Measurements from ENCODE around the gene IGIP.
A peak's percentile ranks its signal among the peaks of the same experiment; 100 is the strongest.

The IGIP gene

DNA sequence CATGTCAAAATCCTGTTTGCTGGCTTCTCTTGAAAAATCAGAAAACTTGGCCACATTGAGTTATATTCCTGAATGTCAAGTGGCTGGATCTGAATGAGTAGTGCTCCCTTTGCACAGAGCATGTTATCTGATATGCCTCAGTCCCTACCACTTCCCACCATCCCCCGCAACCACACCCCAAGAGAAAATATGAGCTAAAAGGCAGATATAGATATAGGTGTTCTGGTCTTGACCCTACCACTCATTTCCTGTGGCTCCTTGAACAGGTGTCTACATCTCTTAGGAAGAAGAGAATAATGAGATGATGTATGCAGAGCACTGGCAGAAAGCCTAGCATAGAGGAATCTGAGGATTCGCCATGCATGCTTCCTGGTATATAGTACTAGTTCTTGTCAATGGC is 42.6 kb downstream of the IGIP start:
- DNase-seq = no peak

- no peak for DNase-seq
Measured at GRCh38 chr5:140169410-140169809, 43.7 kb downstream of the IGIP start.

DNA sequence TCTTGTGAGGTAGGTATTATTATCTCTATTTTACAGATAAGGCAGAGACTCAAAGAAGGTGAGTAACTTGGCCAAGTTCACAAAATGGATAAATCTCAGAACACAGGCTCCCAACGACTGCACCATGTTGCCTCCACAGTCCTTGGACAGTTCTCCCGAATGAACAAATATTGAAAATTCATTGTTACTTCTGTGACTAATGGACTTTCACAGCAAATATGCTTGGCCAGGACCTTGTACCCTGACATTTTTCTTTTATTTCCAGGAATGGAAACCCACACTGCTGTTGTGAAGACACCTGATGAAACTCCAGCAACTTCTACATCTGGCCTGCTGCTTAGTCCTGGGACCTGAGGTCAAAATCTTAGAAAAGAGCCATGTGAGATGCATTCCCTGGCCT is 46.7 kb downstream of the IGIP start:
- no peak for DNase-seq

DNA sequence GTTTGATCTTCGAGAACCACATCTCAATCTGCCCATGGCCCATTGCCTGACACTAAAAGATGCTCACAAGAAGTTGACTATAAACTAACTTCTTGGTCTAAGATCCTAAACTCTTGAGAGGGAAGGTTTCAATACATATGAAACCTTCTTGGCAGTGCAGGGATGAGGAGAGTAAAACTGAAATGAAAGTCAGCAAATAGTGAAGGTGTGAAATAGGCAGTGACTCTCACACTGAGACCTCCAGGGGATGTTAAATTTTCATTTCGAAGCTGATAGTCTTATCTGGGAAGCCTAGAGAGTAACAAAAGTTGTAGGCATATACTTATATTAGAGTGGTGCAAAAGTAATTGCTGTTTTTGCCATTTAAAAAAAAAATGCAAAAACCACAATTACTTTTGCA is 48.3 kb downstream of the IGIP start:
- DNase-seq = no peak

DNA sequence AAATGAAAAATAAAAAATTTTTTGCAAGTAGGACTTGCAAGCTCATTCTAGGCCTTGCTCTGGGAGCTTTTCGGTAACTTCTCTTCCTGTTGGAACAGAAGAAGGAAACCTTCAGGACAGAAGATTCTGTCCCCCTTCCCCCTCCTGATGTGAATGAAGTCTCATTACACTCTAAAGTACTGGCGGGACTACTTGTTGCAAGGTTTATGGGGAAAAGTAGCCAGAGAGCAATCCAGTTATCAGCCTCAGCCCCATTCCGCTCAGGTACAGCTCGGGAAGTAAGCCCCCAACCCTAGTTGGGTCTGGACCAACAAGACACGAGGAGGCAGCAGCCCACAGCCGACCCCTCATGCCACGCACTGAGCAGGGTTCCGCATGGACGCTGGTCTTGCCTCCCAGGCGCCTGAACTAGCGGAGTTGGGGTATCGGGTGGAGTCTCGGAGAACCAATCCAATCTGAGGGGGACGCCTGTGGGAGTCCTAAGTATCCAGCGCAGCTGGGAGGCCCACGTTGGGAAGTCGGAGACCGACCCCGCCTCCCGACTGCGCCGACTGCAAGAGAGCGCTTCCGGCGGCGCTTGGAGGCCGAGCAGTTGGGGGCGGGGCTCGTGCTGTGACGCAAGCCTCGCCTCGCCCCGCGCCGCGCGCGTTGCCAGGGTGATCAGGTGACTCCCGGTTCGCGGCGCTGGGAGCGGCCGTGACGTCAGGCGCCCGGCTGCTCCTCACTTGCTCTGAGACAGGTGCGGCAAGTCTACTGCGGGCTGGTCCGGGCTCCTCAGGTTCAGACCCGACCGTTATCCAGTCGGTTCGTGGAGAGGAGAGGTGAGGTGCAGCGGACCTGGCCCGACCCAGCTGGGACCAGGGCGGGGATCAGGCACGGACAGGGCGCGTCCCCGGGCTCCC is 49.0 kb downstream of the IGIP start, which contains the start of gene CYSTM1:
Gene CYSTM1 (plus strand): TSS at position 724 of the 902 bp plus-strand sequence. CDS start 19,278 bp downstream, outside the sequence.
- peak; percentile 96 for DNase-seq

GRCh38 chr5:140175367-140176030 is 49.8 kb downstream of the IGIP start:
- peak; percentile 64 for DNase-seq

GRCh38 chr5:140176031-140176387 is 50.3 kb downstream of the IGIP start:
- DNase-seq = no peak

DNA sequence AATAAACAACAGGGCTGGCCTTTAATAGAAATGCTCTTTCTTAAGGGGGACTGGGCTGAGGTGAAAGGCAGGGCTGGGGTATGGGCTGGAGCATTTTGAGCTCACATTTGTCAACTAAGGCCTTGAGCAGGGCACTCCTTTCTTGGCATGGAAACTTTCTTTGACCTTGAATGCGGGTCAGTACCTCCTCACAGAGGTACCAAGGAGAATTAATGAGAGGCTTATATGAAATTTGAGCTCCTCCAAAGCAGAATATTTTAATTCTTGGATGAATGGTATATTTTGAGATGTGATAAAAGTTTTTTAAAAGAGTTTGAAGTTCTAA is 52.3 kb downstream of the IGIP start:
- no peak for DNase-seq

- DNase-seq = no peak
Measured at GRCh38 chr5:140178482-140179116, 52.9 kb downstream of the IGIP start.

Measured in CD4-positive, alpha-beta T cell treated with Interleukin-10 for 1 hour (primary cell).